DMS153 (cell line): ENCODE measurements around the gene TRPM6.

Source experiments
- DNase-seq: peaks from one replicate; lab custom pipeline; 2025; lab: John Stamatoyannopoulos, UW

The TRPM6 gene

GRCh38 chr9:74771672-74772071 lies 116.0 kb downstream of the TRPM6 start:
- DNase-seq: no peak

- no peak for DNase-seq
Observed at GRCh38 chr9:74771262-74771585, 116.5 kb downstream of the TRPM6 start.

GRCh38 chr9:74770508-74771261 lies 117.0 kb downstream of the TRPM6 start:
- no peak for DNase-seq

- DNase-seq: no peak
Observed at GRCh38 chr9:74765481-74765971, 122.2 kb downstream of the TRPM6 start.

- no peak for DNase-seq
Observed at GRCh38 chr9:74762950-74763349, 124.8 kb downstream of the TRPM6 start.

GRCh38 chr9:74760031-74760700 lies 127.6 kb downstream of the TRPM6 start:
- no peak for DNase-seq

- DNase-seq: no peak
Observed at GRCh38 chr9:74755999-74756398, 131.7 kb downstream of the TRPM6 start.

- DNase-seq: no peak
Observed at GRCh38 chr9:74755355-74755754, 132.4 kb downstream of the TRPM6 start.

GRCh38 chr9:74753650-74754049 lies 134.1 kb downstream of the TRPM6 start:
- no peak for DNase-seq

- DNase-seq: no peak
Observed at GRCh38 chr9:74748966-74749365, 138.8 kb downstream of the TRPM6 start.

GRCh38 chr9:74742792-74743730 lies 144.7 kb downstream of the TRPM6 start:
- no peak for DNase-seq

GRCh38 chr9:74742191-74742790 lies 145.4 kb downstream of the TRPM6 start:
- no peak for DNase-seq

GRCh38 chr9:74736646-74737045 lies 151.1 kb downstream of the TRPM6 start:
- DNase-seq: no peak

- no peak for DNase-seq
Observed at GRCh38 chr9:74735761-74736160, 152.0 kb downstream of the TRPM6 start.

- DNase-seq: no peak
Observed at GRCh38 chr9:74729136-74729695, 158.5 kb downstream of the TRPM6 start.

GRCh38 chr9:74728176-74728575 lies 159.5 kb downstream of the TRPM6 start:
- DNase-seq: no peak

- no peak for DNase-seq
Observed at GRCh38 chr9:74726581-74726980, 161.1 kb downstream of the TRPM6 start.

GRCh38 chr9:74724317-74724716 lies 163.4 kb downstream of the TRPM6 start:
- DNase-seq: no peak

GRCh38 chr9:74721696-74722660 lies 165.7 kb downstream of the TRPM6 start:
- DNase-seq: no peak

GRCh38 chr9:74719306-74719705 lies 168.4 kb downstream of the TRPM6 start:
- no peak for DNase-seq

GRCh38 chr9:74718709-74719108 lies 169.0 kb downstream of the TRPM6 start:
- DNase-seq: no peak
